ENCODE measurements around the gene CHCHD10. TPM values are rescaled to one million over a fixed set of nuclear protein-coding genes. Genes with fewer than 3 reads are reported as not detected.

CHCHD10 gene
- total and polyA plus RNA-seq, 2 of the 13 experiments (the other 11 are each of a cell fraction or from before 2014, with no cell fraction given), result 37.0 to 62.8 TPM

GRCh38 chr22:23784215-23784732 lies 16.5 kb upstream of the CHCHD10 start (continued):
- no peak for TF ChIP-seq SCMH1 (CRISPR knock-in tag; IDR thresholded peaks at IDR 0.05; ENCODE audit: borderline replicate concordance)
- TF ChIP-seq EP300 (IDR thresholded peaks at IDR 0.05; ENCODE audit: low read depth in 2 of 2, low read length in 2 of 2), result 0 out of 4 replicates have a peak, but pooled peaks of 1 of the 2 experiments have one; percentile 11
- no peak for TF ChIP-seq EP300 (CRISPR knock-in tag; IDR thresholded peaks at IDR 0.05; ENCODE audit: borderline replicate concordance)
- no peak for TF ChIP-seq NFATC3 (CRISPR knock-in tag; IDR thresholded peaks at IDR 0.05)
- no peak for TF ChIP-seq ZNF775 (CRISPR knock-in tag; IDR thresholded peaks at IDR 0.05; ENCODE audit: borderline replicate concordance)
- no peak for TF ChIP-seq SRF (IDR thresholded peaks at IDR 0.05; ENCODE audit: low read depth, low read length)
- no peak for TF ChIP-seq ZNF432 (CRISPR knock-in tag; IDR thresholded peaks at IDR 0.05; ENCODE audit: borderline replicate concordance)
- peak; percentile 57; the same call in 1 of the 2 replicates for TF ChIP-seq ZNF331 (CRISPR knock-in tag; IDR thresholded peaks at IDR 0.05)
- no peak for TF ChIP-seq ZNF44 (CRISPR knock-in tag; IDR thresholded peaks at IDR 0.05)
- TF ChIP-seq RELA (CRISPR knock-in tag; IDR thresholded peaks at IDR 0.05), result no peak
- TF ChIP-seq FOSL1 (CRISPR knock-in tag; IDR thresholded peaks at IDR 0.05; ENCODE audit: borderline replicate concordance), result no peak
- 0 out of 2 replicates have a peak, but pooled peaks have one; percentile 39 for TF ChIP-seq MIER2 (CRISPR knock-in tag; IDR thresholded peaks at IDR 0.05)
- TF ChIP-seq MTA1 (CRISPR knock-in tag; IDR thresholded peaks at IDR 0.05; ENCODE audit: borderline replicate concordance), result peak; percentile 52; the same call in 1 of the 2 replicates
- TF ChIP-seq ZNF850 (CRISPR knock-in tag; conservative IDR thresholded peaks at IDR 0.05), result no peak
- no peak for TF ChIP-seq ZSCAN9 (CRISPR knock-in tag; IDR thresholded peaks at IDR 0.05; ENCODE audit: borderline replicate concordance)
- no peak for TF ChIP-seq AGO1 (IDR thresholded peaks at IDR 0.05; ENCODE audit: low read depth, low read length, poor library complexity, severe bottlenecking)
- TF ChIP-seq MYC (CRISPR knock-in tag; IDR thresholded peaks at IDR 0.05; ENCODE audit: borderline replicate concordance), result 0 out of 2 replicates have a peak, but pooled peaks have one; percentile 31
- TF ChIP-seq DNMT1 (CRISPR knock-in tag; IDR thresholded peaks at IDR 0.05), result no peak
- TF ChIP-seq ZBED4 (CRISPR knock-in tag; IDR thresholded peaks at IDR 0.05; ENCODE audit: borderline replicate concordance), result 0 out of 2 replicates have a peak, but pooled peaks have one; percentile 18
- TF ChIP-seq RORA (CRISPR knock-in tag; IDR thresholded peaks at IDR 0.05), result peak; percentile 63; the same call in 1 of the 2 replicates
- TF ChIP-seq, protein P1, sequence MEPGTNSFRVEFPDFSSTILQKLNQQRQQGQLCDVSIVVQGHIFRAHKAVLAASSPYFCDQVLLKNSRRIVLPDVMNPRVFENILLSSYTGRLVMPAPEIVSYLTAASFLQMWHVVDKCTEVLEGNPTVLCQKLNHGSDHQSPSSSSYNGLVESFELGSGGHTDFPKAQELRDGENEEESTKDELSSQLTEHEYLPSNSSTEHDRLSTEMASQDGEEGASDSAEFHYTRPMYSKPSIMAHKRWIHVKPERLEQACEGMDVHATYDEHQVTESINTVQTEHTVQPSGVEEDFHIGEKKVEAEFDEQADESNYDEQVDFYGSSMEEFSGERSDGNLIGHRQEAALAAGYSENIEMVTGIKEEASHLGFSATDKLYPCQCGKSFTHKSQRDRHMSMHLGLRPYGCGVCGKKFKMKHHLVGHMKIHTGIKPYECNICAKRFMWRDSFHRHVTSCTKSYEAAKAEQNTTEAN (CRISPR knock-in tag; conservative IDR thresholded peaks at IDR 0.05), result no peak
- TF ChIP-seq SOX5 (CRISPR knock-in tag; IDR thresholded peaks at IDR 0.05; ENCODE audit: borderline replicate concordance), result peak; percentile 30
- 0 out of 2 replicates have a peak, but pooled peaks have one; percentile 30 for TF ChIP-seq THAP11 (CRISPR knock-in tag; IDR thresholded peaks at IDR 0.05)
- 0 out of 2 replicates have a peak, but pooled peaks have one; percentile 54 for TF ChIP-seq ZFP1 (CRISPR knock-in tag; IDR thresholded peaks at IDR 0.05)
- TF ChIP-seq RBAK (CRISPR knock-in tag; IDR thresholded peaks at IDR 0.05), result no peak
- 0 out of 2 replicates have a peak, but pooled peaks have one; percentile 32 for TF ChIP-seq ZNF816 (CRISPR knock-in tag; IDR thresholded peaks at IDR 0.05; ENCODE audit: borderline replicate concordance)
- TF ChIP-seq MED13 (CRISPR knock-in tag; IDR thresholded peaks at IDR 0.05), result no peak
